SJSA1 (cell line): ENCODE results near the gene KLHL42. TPM values are rescaled to one million over a fixed set of nuclear protein-coding genes. Genes with fewer than 3 reads are reported as not detected.

ENCODE experiments used
- DNase-seq, 2 experiments: peaks; one replicate each; pipeline ENCODE4 v3.0.0-alpha.2; 2015 to 2020; ENCODE audit warnings: low spot score in 2 of 2, low read depth in 1 of 2
- H3K27ac ChIP-seq: fragments of 250-450 bp; sonication (Bioruptor Pico); 2 replicates; pipeline ENCODE4 v1.5.1; 2020; ENCODE audit warnings: mild to moderate bottlenecking, moderate library complexity
- H3K27me3 ChIP-seq: fragments of 250-450 bp; sonication (Bioruptor Pico); replicated peaks from 2 replicates; pipeline ENCODE4 v1.5.1; 2020; ENCODE audit warnings: mild to moderate bottlenecking, moderate library complexity
- H3K36me3 ChIP-seq: fragments of 250-450 bp; sonication (Bioruptor Pico); 2 replicates; pipeline ENCODE4 v1.5.1; 2020; ENCODE audit warnings: mild to moderate bottlenecking
- H3K4me1 ChIP-seq: fragments of 250-450 bp; sonication (Bioruptor Pico); replicated peaks from 2 replicates; pipeline ENCODE4 v1.6.1; 2021; ENCODE audit warnings: mild to moderate bottlenecking
- H3K4me3 ChIP-seq: fragments of 250-450 bp; sonication (Bioruptor Pico); 2 replicates; pipeline ENCODE4 v1.5.1; 2020; ENCODE audit warnings: mild to moderate bottlenecking
- H3K9me3 ChIP-seq: fragments of 250-450 bp; sonication (Bioruptor Pico); replicated peaks from 2 replicates; pipeline ENCODE4 v1.5.1; 2020; ENCODE audit warnings: mild to moderate bottlenecking
- total RNA-seq: library from RNA; depleted of rRNA; stranded (reverse); fragments of >200 nt; shearing (Covaris generic); gene quantifications from 2 replicates; pipeline ENCODE4 v1.2.3, GENCODE V29; 2014

KLHL42 gene
- total RNA-seq, 1 experiment from 2014 or later, result 25.4 TPM

DNA sequence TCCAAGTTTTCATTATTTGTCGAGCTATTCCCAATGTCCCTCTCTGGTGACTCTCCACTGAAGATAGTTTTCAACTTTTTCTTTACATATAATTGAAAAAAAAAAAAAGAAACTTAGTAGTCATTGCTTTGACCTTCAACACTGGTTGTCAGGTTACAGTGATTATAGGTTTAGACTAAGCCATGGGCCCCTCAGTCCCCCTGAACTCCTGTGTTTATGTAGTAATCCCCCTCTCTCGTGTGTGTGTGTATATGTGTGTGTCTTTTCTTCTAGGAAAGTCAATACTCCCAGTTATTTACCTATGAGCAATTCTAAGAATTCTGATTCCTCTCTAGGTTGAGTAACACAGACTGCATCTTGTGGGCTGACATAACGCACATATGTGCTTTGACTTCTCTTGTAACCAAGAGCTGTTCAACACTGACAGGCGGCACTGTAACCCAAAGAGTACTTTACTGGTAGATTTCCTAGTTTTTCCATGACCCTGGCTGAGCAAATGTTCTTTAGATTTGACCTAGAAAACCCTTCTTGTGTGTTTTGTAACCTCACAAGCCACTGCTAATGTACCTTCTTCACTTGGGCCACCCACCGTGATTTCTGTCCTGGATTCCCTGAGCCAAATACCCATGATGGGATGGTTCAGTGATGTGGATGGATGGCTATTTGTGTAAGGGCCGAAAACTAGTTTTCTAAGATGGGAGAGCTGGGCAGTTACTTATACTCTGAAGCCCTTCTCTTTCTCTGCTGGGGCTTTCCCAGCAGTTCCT, 15.0 kb downstream of the KLHL42 start:
- Histone ChIP-seq H3K27me3 (no peaks in the 10 kb centered on the region), H3K9me3 (no peaks in the 10 kb centered on the region), H3K4me3 (no peak overlapping the region), H3K36me3 (peaks cover 75% of the 10 kb centered on the region), H3K4me1 (peaks cover 31% of the 10 kb centered on the region), H3K27ac (peak overlapping the region; percentile 33; the same call in 1 of the 2 replicates)
- DNase-seq, result peak in 1 of 2 experiments; percentile 43

DNA sequence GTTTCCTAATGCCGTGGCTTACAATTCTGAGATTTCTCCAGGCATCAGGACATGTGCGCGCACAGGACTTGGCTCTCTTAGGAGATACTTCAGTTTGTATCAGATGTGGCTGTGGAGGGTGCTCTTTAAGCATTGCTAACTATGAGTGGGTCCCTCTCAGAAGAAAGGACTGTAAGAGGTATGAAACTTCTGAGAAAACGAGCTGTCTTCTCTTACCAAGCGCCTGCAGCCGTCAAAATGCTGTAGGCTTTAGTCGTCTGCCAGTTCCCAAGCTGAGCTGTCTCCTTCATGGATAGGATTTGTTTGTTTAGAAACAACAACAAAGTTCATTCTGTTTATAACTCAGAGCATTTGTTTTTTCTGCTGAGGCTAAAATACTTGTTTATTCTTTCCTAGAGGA, 16.1 kb downstream of the KLHL42 start:
- DNase-seq, result peak in 1 of 2 experiments; percentile 24
- Histone ChIP-seq H3K4me1 (peaks cover 31% of the 10 kb centered on the region), H3K4me3 (no peak overlapping the region), H3K27ac (no peak overlapping the region; the same call in 1 of the 2 replicates), H3K36me3 (peaks cover 68% of the 10 kb centered on the region), H3K9me3 (no peaks in the 10 kb centered on the region), H3K27me3 (no peaks in the 10 kb centered on the region)

DNA sequence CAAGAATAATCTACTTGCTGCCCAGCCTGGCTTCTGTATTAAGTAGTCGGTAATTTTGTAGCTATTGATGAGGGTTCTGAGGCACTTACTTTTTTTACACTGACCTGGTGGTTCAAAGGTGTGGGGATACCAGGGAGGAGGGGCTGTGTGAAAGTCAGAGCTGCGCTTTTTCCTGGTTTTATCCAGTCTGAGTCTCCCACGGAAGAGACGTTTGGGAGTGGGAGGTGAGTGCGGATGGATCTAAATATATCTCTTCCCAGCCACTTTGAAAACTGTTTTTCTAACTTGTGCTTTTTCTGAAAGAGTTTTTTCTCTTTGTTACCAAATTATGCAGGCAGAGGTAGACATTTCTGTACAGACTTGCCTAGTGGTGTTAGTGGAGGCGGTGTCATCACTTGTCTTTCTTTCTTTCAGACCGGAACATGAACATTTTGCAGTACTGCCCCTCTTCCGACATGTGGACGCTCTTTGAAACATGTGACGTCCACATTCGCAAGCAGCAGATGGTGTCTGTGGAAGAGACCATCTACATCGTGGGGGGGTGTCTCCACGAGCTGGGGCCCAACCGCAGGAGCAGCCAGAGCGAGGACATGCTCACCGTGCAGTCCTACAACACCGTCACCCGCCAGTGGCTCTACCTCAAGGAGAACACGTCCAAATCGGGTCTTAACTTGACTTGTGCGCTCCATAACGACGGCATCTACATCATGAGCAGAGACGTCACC, 17.4 kb downstream of the KLHL42 start:
- no peaks in the 10 kb centered on the region for H3K9me3 ChIP-seq
- H3K4me3 ChIP-seq, result no peak overlapping the region
- H3K27me3 ChIP-seq, result no peaks in the 10 kb centered on the region
- H3K4me1 ChIP-seq, result peaks cover 32% of the 10 kb centered on the region
- no peak for DNase-seq
- no peak overlapping the region for H3K27ac ChIP-seq
- H3K36me3 ChIP-seq, result peaks cover 61% of the 10 kb centered on the region

DNA sequence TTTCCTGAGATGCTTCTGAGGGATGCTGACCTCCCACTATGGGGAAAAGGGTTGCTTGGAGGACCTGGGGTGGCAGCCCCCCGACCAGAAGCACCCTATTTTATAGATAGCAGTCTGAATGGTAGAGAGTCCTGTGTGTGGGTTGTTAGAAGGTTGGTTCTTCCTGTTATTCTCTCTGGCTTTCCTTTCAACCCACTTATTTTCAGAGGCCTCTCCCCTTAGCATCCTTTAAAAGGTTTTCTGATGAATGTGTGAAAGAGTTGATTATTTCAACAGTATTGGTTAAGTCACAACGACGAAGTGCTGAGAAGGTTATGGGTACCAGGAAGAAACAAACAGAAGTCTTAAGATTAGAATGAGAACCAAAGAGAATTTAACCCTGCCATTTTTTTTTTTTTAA, 20.8 kb downstream of the KLHL42 start:
- H3K4me3 ChIP-seq, result no peak overlapping the region

DNA sequence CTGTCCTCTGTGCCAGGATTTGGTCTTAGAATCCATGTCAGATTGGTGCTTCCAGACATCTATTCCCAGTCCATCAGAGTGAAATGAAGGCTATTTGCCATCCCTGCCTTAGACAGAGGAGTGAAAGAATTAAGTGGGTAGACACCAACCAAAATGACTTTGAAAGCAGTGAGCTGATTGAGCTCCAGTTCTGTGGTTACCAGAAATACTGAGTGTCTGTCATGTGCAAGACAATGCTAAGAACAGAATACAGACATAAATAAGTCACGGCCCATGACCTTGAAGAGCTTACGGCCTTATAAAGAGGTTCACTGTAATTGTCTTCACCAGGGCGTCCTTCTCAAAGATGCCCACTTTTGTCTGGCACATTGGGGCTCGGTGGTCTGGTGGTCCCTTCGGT, 21.6 kb downstream of the KLHL42 start:
- DNase-seq, result no peak

More for the DNA sequence above, 20.8 kb downstream of the KLHL42 start:
- no peak overlapping the region for H3K27ac ChIP-seq
- no peak for DNase-seq
- no peaks in the 10 kb centered on the region for H3K27me3 ChIP-seq
- H3K36me3 ChIP-seq, result peaks cover 34% of the 10 kb centered on the region
- peaks cover 17% of the 10 kb centered on the region for H3K4me1 ChIP-seq
- H3K9me3 ChIP-seq, result no peaks in the 10 kb centered on the region

DNA sequence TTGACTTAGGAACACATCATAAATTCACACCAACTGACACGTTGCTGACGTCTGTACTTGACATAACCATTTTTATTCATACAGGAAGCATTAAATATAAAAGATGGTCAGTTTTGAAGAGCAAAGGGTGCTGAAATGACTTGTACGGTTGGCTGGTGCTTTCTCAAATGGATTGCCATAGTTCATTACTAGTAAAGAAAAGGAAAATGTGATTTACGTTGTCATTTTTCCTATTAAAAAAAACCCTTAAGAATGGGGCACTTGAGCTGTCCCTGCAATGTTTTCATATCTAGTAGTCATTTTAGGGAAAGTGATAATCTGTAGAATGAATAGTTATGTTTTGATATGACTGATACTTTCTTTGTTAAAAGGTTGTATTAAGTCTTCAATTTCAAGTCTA, 22.5 kb downstream of the KLHL42 start:
- no peaks in the 10 kb centered on the region for H3K27me3 ChIP-seq
- no peak overlapping the region for H3K27ac ChIP-seq
- H3K4me1 ChIP-seq, result peaks cover 11% of the 10 kb centered on the region; the same call in 1 of the 2 replicates
- no peaks in the 10 kb centered on the region for H3K9me3 ChIP-seq
- H3K36me3 ChIP-seq, result peaks cover 22% of the 10 kb centered on the region
- DNase-seq, result no peak
- H3K4me3 ChIP-seq, result no peak overlapping the region

More for the DNA sequence above, 21.6 kb downstream of the KLHL42 start:
- H3K4me3 ChIP-seq, result no peak overlapping the region
- H3K36me3 ChIP-seq, result peaks cover 31% of the 10 kb centered on the region
- H3K27me3 ChIP-seq, result no peaks in the 10 kb centered on the region
- no peaks in the 10 kb centered on the region for H3K9me3 ChIP-seq
- no peak overlapping the region for H3K27ac ChIP-seq
- H3K4me1 ChIP-seq, result peaks cover 9% of the 10 kb centered on the region

DNA sequence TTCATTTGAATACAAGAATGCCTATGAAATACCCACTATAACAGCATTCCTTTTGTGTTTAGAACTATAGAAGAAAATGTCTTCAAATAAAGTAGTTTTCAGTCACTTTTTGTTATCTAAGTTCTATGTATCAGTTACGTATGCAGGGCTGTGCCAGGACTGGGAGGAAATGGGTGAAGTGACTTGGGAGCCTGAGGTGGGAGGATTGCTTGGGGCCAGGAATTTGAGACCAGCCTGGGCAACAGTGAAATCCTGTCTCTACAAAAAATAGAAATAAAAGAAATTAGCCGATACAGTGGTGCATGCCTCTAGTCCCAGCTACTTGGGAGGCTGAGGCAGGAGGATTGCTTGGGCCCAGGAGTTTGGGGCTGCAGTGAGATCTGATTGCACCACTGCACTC, 22.9 kb downstream of the KLHL42 start:
- no peak for DNase-seq
- Histone ChIP-seq H3K4me1 (peaks cover 11% of the 10 kb centered on the region; the same call in 1 of the 2 replicates), H3K27me3 (no peaks in the 10 kb centered on the region), H3K36me3 (peaks cover 18% of the 10 kb centered on the region), H3K4me3 (no peak overlapping the region), H3K27ac (no peak overlapping the region), H3K9me3 (no peaks in the 10 kb centered on the region)

DNA sequence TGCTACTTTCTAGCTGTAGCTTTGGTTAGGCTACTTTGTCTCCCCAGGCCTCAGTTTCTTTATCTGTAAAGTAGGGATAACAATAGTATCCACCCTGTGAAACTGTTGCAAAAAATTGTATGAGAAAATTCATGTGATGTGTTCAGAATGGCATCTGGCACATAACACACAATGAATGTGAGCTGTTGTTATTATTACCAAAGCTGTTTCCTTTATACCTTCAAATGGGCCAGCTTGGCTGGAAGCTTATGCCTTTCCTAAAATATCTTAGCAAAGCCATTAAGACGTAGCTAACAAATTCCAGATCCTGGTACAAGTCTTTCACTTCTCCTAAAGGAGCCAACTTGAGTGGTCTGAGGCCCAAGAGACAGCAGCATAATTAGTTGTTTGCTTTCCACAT, 25.2 kb downstream of the KLHL42 start:
- Histone ChIP-seq H3K4me3 (no peak overlapping the region), H3K36me3 (0 out of 2 replicates have a peak, but pooled peaks cover 4% of the 10 kb centered on the region), H3K4me1 (peaks cover 11% of the 10 kb centered on the region; the same call in 1 of the 2 replicates), H3K27ac (no peak overlapping the region), H3K9me3 (no peaks in the 10 kb centered on the region), H3K27me3 (no peaks in the 10 kb centered on the region)
- DNase-seq, result no peak

DNA sequence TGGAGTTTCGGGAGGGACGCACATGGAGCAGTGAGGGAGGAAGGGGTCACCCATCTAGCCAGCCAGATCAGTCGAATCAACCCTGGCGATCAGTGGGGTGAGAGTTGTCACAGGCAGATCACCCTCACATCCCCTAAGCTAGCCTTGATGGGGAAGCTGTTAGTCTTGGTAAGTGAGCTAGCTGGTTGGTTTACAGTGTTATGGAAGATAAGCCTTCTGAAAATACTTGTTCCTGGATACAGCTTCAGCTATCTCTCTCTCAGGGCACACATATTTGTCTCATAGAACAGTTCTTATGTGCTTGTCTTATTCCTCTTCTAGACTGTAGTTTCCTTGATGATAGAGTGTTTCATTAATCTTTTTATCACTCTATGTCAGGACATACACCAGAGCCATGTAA, 26.2 kb downstream of the KLHL42 start:
- H3K27me3 ChIP-seq, result no peaks in the 10 kb centered on the region
- H3K4me3 ChIP-seq, result no peak overlapping the region
- H3K9me3 ChIP-seq, result no peaks in the 10 kb centered on the region
- no peak overlapping the region for H3K27ac ChIP-seq
- H3K36me3 ChIP-seq, result 0 out of 2 replicates have a peak, but pooled peaks cover 3% of the 10 kb centered on the region
- no peak for DNase-seq
- peaks cover 20% of the 10 kb centered on the region for H3K4me1 ChIP-seq

DNA sequence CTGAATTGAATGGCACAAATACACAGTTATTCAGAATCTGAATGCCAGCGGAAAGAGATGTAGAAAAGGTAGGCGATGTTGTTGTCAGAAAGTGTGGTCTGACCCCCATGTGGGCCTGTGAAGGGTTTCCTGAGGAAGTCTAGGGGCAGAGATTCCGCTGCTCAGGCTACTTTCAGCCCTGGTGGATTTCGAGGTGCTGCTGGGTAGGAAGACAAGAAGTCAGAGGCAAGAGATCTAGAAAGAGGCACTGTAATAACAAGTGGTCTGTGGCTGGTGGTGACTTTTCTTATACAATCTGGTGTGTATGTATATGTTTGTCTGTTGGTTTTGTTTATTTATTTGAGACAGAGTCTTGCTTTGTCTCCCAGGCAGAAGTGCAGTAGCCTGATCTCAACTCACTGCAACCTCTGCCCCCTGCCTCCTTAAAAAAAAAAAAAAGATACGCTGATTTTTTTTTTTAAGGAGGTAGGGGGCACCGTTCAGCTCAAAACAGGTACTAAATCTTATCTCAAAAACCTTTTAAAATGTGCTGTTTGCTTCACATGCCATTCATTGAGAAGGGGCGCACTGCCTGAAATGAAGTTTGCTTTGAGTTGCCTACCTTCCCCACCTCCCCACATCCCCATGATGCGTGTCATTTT, 27.1 kb downstream of the KLHL42 start:
- H3K9me3 ChIP-seq, result no peaks in the 10 kb centered on the region
- no peak overlapping the region for H3K27ac ChIP-seq
- H3K36me3 ChIP-seq, result no peaks in the 10 kb centered on the region
- peak in 1 of 2 experiments; percentile 30 for DNase-seq
- no peak overlapping the region for H3K4me3 ChIP-seq
- H3K27me3 ChIP-seq, result no peaks in the 10 kb centered on the region
- H3K4me1 ChIP-seq, result peaks cover 22% of the 10 kb centered on the region

DNA sequence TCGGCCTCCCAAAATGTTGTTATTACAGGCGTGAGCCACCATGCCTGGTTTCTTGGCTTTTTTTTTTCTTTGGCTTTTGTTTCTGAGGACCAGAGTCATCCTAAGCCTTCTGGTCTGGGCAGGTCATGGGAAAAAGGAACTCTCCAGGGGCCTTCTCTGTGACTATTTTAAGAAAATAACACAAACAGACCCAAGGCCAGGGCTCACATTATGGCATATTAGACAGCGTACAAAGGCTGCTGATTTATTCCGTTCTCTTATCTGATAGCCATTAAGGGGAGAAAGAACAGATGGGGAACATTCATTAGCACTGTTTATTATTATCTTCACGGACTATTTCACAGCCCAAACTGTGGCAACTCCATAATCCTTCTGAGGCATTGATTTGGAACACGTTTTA, 28.8 kb downstream of the KLHL42 start:
- H3K4me3 ChIP-seq, result no peak overlapping the region
- H3K36me3 ChIP-seq, result no peaks in the 10 kb centered on the region
- no peaks in the 10 kb centered on the region for H3K27me3 ChIP-seq
- no peaks in the 10 kb centered on the region for H3K9me3 ChIP-seq
- no peak for DNase-seq
- no peak overlapping the region for H3K27ac ChIP-seq
- H3K4me1 ChIP-seq, result peaks cover 15% of the 10 kb centered on the region

DNA sequence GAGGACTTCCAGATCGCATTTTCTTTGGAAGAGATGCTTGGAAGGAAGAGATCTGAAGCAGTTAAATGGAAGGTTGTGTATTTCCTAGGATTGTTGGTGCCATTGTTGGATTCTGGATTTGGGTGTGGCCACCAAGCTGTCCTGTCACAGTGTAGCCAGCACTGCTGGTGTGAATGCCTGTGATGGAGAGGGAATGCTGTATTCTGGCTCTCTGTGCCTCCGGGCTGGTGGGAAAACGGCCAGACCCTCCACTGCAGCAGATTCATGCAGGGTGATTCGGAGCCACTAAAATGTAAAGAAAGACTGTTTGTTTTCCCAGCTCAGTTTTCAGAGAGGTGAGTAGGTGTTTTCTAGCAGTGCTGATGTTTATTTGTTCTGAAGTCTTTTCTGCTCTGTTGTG, 30.7 kb downstream of the KLHL42 start:
- DNase-seq, result no peak
- Histone ChIP-seq H3K4me3 (no peak overlapping the region), H3K36me3 (no peaks in the 10 kb centered on the region), H3K27ac (no peak overlapping the region), H3K27me3 (no peaks in the 10 kb centered on the region), H3K4me1 (peaks cover 15% of the 10 kb centered on the region), H3K9me3 (no peaks in the 10 kb centered on the region)

DNA sequence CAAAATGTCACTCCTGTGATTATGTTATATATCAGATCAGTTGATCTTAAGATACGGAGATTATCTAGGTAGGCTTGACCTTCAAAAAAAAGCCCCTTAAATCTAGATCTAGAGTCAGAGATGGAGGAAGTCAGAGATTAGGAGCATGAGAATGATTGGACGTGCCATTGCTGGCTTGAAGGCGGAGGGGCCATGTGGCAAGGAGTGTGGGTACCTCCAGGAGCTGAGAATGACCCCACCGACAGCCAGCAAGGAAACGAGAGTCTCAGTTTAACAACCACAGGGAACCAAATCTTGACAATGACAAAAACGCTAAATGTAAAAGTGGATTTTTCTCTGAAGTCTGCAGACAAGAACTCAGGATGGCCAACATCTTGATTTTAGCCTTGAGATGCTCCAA, 32.5 kb downstream of the KLHL42 start:
- Histone ChIP-seq H3K9me3 (no peaks in the 10 kb centered on the region), H3K4me1 (peaks cover 12% of the 10 kb centered on the region), H3K27me3 (no peaks in the 10 kb centered on the region), H3K27ac (no peak overlapping the region), H3K4me3 (no peak overlapping the region), H3K36me3 (no peaks in the 10 kb centered on the region)
- DNase-seq, result no peak

DNA sequence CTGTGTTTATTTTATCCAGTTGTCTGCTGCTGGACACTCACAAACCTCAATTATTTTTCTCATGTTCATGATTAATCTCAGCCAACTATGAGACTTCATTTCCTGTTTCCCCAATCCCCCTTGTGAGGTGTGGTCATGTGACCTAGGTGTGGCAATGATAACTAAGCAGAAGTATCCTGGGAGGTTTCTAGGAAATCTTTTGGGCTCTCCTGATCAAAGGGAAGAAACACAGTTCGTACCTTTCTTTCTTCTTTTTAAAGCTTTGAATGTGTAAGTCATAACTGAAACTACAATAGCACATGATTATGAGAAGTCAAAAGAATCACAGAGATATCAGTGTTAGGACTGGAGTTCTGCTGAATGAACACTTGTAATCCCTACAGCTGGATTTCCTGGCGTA, 34.4 kb downstream of the KLHL42 start:
- H3K36me3 ChIP-seq, result no peaks in the 10 kb centered on the region
- H3K9me3 ChIP-seq, result no peaks in the 10 kb centered on the region
- H3K4me3 ChIP-seq, result no peak overlapping the region
- peaks cover 20% of the 10 kb centered on the region for H3K4me1 ChIP-seq
- DNase-seq, result no peak
- no peaks in the 10 kb centered on the region for H3K27me3 ChIP-seq
- no peak overlapping the region for H3K27ac ChIP-seq
